GM19025 (cell line): ENCODE measurements around the gene UNC13B.
A peak's percentile ranks its signal among the peaks of the same experiment; 100 is the strongest.
"Not testable (repeated sequence)": the region's sequence is repeated elsewhere in the genome, so short reads cannot be mapped to it uniquely, and the experiment has no call there.

Experiments used
- ATAC-seq: cut with Tn5 transposase; IDR thresholded peaks from one replicate; pipeline ENCODE4 v1.9.1; 2021; ENCODE audit warnings: mild to moderate bottlenecking, low read depth, moderate library complexity; ENCODE audit not compliant: unreplicated experiment

Gene UNC13B

DNA sequence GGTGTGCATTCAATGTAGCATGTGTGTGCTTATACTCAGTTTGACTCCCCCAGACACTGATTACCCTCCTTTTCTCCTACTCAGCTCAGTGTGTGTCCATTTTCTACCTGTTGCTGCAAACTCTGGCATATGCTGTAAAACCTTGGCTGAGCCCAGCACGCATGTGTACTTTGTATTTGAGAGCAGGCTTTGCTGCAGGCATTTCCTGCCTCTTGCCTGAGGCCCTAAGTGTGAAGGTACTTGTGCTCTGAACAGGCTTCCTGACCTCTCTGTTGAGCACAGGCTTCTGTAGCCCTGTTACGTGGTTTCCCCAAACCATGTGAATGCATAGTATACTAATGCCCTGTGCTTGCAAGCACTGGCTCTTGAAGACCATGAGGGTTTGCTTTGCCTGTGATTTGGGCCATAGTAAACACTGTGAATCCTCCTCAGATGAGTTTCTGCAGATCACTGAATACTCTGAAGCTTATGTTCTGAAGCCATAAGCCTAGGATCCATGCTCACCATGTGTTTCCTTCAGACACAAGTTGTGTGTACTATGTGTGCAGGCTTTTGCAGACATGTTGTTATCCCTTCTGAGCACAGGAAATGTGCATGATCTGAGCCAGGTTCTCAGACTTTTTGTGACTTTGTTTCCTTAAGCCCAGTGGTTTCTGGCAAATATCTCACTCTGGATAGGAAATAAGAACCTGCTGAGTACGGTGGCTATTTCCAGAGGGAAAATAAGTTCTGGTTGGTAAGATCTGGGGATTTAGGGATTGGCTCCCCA, 203.2 kb downstream of the UNC13B start:
- ATAC-seq: no peak

DNA sequence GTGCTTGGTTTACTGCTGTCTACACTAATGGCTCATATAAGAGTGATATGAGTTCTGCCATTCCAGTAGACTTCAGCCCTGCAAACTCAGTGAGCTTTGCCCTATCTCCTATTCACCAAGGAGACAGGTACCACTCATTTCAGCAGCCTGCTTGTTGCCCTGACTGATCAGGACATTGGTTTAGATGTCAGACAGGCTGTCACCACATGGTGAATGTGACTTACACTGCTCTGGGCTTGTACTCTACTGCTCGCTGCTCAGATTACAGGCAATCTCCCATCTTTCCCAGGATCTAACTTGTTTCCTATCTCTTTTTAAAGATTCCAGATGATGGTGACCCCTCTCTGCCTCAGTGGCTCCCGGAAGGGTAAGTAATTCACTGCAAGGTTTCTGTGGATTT, 204.8 kb downstream of the UNC13B start:
- no peak for ATAC-seq

DNA sequence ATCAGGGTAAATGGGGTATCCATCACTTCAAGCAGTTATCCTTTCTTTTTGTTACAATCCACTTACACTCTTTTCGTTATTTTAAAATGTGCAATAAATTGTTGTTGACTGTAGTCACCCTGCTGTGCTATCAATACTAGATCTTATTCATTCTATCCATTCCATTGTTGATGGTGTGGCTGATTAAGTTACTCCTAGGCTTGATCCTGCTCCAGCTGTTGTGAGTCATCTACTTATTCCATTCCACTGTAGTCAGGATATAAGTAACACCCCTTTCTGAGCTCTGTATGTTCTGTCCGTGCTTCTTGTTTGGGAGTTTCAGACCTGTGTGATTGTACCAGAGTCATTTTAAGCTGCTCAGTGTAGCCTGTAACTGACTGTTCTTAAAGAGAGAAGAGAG, 205.6 kb downstream of the UNC13B start:
- ATAC-seq: no peak

DNA sequence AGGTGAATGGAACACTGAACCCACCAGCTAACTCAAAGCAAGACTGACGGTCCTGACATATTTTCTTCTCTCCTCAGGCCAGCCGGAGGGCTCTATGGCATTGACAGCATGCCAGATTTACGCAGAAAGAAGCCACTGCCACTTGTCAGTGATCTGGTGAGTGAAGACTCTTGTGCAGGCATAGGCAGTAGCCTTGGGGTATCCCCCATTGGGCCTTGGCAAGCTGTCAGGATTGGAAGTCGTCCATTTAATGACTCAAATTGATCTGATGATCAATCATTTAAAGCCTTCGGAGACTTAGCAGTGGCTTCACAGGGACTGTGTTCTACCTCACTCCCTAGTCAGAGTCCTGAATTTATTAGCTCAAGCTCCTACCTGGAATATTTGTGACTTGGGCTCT, 208.4 kb downstream of the UNC13B start:
- ATAC-seq: no peak

GRCh38 chr9:35374436-35374835, 212.6 kb downstream of the UNC13B start:
- no peak for ATAC-seq

GRCh38 chr9:35374910-35375309, 213.1 kb downstream of the UNC13B start:
- no peak for ATAC-seq

DNA sequence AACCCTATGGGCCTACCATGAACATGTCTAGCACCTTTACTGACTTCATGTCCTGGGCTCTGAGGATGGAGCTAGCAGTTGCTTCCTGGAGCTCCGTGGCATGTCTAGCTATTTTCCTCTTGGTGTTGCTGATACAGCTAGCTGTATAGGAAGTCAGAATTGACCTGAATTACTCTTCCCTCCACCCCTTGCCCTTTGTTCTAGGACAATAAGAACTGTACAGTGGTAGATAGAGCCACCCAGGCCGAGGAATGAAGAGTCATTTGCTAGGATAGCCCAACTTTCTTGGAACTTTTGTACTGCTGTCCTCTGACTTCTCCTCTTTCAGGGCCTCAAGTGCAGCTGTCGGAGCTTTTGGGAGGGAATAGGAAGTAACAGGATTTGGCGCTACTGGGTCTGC, 218.2 kb downstream of the UNC13B start:
- ATAC-seq: no peak

DNA sequence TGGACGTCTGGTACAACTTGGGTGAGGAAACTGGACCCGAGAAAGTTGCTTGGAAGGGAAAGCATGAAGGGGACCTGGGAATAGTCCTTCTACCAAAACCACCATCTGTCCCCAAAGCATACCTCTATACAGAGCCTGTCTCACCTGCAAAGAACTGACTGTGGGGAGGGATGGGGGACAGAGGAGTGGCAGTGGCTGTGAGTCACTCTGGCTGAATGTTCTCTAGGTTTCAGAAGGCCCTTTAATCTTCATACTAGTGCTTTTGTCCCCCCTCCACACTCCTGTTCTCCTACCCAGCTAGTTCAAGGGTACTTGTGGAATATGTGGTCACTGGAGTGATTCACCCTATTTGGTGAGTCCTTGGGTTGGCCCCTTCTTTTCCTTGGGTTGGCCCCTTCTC, 218.8 kb downstream of the UNC13B start:
- no peak for ATAC-seq

- ATAC-seq: no peak
Observed at GRCh38 chr9:35385042-35385441, 223.2 kb downstream of the UNC13B start.

DNA sequence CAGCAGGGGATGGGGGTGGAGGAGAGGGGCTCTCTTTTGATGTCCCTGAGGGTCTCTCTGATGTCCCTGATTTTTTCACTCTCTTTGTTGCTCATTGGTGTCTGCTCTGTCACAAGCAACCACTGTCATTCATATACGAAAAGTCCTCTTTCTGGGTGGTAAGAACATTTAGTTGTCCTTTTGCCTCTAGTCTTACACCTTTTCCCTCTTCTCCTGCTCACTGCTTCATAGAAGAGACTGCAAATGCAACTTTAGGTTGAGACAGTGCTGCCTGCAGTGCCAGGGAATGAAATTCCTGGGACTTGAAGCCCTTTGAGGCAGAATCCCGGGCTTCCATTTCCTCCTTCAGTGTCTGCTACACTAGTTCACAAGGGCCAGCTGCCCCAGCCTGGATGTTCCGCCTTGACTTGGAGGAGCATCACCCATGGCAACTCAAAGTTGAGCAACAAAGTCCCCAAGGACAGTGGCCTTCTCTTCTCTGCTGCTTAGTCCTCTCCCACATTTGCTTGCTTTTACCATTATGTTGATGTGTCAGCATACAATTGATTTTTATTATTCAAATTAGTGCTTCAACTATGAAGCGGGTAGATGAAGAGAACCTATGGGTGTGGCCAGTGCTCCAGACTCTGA, 233.4 kb downstream of the UNC13B start:
- no peak for ATAC-seq

- no peak for ATAC-seq
Observed at GRCh38 chr9:35395706-35396101, 233.9 kb downstream of the UNC13B start.

DNA sequence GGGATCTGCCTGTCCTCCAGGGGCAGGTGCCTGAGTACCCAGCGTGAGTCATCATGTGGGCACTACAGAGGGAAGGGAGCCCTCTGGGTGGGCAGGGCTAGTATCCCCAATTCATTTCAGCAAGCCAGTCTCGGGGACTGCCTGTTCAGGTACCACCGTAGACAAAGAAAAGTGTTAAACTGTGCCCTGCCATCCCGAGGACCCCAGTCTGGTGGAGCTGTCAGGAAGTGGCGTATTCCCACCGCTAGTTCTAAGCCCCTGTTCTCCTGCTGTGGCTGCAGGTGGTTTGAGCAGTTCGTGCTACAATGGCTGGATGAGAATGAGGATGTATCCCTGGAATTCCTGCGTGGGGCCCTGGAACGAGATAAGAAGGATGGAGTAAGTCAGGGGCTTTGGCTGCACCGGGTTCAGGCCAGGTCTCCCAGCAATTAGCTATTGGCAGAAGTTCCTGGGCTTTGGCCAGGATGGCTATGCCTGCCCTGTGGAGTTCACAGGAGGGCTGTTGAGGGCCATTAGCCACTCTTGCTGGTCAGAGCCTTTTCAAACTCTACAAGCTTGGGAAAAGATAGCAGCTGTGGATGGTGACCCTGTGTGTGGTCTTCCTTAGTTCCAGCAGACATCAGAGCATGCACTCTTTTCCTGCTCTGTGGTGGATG, 234.9 kb downstream of the UNC13B start:
- ATAC-seq: no peak

DNA sequence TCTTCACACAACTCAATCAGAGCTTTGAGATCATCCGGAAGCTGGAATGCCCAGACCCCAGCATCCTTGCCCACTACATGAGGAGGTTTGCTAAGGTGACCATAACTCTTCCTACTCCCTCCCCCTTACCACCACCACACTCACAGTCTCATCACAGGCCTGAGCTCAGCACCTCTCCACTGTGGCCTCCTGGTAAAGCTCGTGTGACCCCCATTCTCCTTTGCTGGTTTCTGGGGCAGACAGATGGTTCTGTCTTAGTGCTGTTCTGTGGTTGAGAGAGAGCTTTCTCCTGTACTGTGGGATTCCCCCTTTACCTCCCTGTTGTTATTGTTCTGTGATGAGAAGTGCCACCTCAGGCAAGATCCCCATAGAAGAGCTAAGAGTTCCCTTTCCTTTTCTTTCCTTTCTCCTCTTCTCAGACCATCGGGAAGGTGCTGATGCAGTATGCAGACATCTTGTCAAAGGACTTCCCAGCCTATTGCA, 235.4 kb downstream of the UNC13B start:
- ATAC-seq: peak; percentile 70

- ATAC-seq: no peak
Observed at GRCh38 chr9:35397923-35398322, 236.1 kb downstream of the UNC13B start.

GRCh38 chr9:35398651-35399335, 237.0 kb downstream of the UNC13B start:
- no peak for ATAC-seq

- ATAC-seq: no peak
Observed at GRCh38 chr9:35404865-35405264, 243.1 kb downstream of the UNC13B start.

- ATAC-seq: no peak
Observed at GRCh38 chr9:35406183-35406959, 244.6 kb downstream of the UNC13B start.

GRCh38 chr9:35407846-35408245, 246.0 kb downstream of the UNC13B start:
- no peak for ATAC-seq

DNA sequence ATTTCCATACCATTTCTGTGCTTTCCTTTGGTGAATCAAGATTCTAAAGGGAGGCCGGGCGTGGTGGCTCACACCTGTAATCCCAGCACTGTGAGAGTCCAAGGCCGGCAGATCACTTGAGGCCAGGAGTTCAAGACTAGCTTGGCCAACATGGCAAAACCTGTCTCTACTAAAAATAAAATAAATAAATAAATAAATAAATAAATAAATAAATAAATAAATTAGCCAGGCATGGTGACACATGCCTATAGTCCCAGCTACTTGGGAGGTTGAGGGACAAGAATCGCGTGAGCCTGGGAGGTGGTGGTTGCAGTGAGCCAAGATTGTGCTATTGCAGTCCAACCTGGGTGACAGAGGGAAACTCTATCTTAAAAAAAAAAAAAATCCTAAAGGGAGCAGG, 247.6 kb downstream of the UNC13B start:
- ATAC-seq: not testable (repeated sequence)

DNA sequence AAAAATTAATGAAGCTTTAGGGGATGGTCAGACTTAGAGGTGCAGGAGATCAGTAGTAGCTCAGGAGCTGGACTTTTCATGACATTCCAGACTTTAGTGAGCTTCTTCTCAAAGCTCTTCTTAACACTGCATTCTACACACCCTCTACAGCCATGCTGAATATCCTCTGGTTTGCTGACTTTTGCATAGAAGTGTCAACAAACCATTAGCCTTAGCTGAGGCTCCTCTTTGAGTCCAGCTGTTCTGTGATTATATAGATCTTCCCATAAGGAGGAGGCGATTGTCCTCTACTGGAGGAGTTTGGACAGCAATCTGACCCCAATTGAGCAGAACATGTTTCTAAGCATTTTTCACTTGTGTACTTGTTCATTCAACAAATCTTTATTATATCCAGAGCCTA, 253.1 kb downstream of the UNC13B start:
- no peak for ATAC-seq
